ENCODE data around the gene PLEKHG7.
A peak's percentile ranks its signal among the peaks of the same experiment; 100 is the strongest.

Gene PLEKHG7

GRCh38 chr12:92775416-92775815 lies 72.6 kb downstream of the PLEKHG7 start:
- TF ChIP-seq, protein P1, sequence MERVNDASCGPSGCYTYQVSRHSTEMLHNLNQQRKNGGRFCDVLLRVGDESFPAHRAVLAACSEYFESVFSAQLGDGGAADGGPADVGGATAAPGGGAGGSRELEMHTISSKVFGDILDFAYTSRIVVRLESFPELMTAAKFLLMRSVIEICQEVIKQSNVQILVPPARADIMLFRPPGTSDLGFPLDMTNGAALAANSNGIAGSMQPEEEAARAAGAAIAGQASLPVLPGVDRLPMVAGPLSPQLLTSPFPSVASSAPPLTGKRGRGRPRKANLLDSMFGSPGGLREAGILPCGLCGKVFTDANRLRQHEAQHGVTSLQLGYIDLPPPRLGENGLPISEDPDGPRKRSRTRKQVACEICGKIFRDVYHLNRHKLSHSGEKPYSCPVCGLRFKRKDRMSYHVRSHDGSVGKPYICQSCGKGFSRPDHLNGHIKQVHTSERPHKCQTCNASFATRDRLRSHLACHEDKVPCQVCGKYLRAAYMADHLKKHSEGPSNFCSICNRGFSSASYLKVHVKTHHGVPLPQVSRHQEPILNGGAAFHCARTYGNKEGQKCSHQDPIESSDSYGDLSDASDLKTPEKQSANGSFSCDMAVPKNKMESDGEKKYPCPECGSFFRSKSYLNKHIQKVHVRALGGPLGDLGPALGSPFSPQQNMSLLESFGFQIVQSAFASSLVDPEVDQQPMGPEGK (CRISPR knock-in tag; IDR thresholded peaks at IDR 0.05; ENCODE audit: borderline replicate concordance): no peak
- TF ChIP-seq ARNTL (CRISPR knock-in tag; IDR thresholded peaks at IDR 0.05; ENCODE audit: borderline replicate concordance, low read depth) (no peak), TOX (CRISPR knock-in tag; IDR thresholded peaks at IDR 0.05; ENCODE audit: borderline replicate concordance) (no peak), TSHZ2 (CRISPR knock-in tag; IDR thresholded peaks at IDR 0.05) (no peak), RARB (CRISPR knock-in tag; IDR thresholded peaks at IDR 0.05) (no peak), OSR1 (CRISPR knock-in tag; IDR thresholded peaks at IDR 0.05) (no peak), CSDC2 (CRISPR knock-in tag; IDR thresholded peaks at IDR 0.05) (no peak), ZNF70 (CRISPR knock-in tag; IDR thresholded peaks at IDR 0.05) (no peak), POU6F1 (CRISPR knock-in tag; IDR thresholded peaks at IDR 0.05; ENCODE audit: borderline replicate concordance, low read depth) (no peak), ZFP30 (CRISPR knock-in tag; IDR thresholded peaks at IDR 0.05) (no peak), CSRNP3 (CRISPR knock-in tag; IDR thresholded peaks at IDR 0.05) (no peak), GLIS3 (CRISPR knock-in tag; IDR thresholded peaks at IDR 0.05) (no peak), SNAI2 (CRISPR knock-in tag; IDR thresholded peaks at IDR 0.05) (no peak), ZNF565 (CRISPR knock-in tag; conservative IDR thresholded peaks at IDR 0.05; ENCODE audit: low read depth) (no peak)
- no peak for ATAC-seq

DNA sequence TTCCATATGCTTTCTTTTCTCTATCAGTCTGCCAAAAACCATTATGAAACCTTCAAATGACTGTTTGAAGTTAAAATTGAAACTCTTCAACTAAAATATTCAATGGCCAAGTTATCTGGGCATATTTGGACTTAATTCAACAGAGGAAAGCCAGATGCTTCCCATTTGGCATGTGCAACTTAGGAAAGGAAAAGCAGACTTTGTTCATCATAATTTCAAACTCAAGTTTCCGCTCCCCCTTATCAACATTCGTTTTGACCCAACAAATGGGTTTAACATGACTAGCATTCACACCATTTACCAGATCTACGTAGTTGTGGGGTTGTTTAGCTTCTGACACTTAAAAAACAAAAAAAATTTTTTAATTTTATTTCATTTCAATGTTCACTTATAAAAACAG lies 75.7 kb downstream of the PLEKHG7 start:
- no peak for ATAC-seq
- no peak for TF ChIP-seq POU6F1 (CRISPR knock-in tag; IDR thresholded peaks at IDR 0.05; ENCODE audit: borderline replicate concordance, low read depth)
- TF ChIP-seq ISL1 (CRISPR knock-in tag; IDR thresholded peaks at IDR 0.05): peak; percentile 17; the same call in 1 of the 2 replicates

- no peak for ATAC-seq
- TF ChIP-seq ZNF8 (CRISPR knock-in tag; IDR thresholded peaks at IDR 0.05) (no peak), ZNF565 (CRISPR knock-in tag; conservative IDR thresholded peaks at IDR 0.05; ENCODE audit: low read depth) (no peak), PPARA (CRISPR knock-in tag; IDR thresholded peaks at IDR 0.05; ENCODE audit: borderline replicate concordance) (no peak), ZFP3 (CRISPR knock-in tag; IDR thresholded peaks at IDR 0.05) (no peak), TSHZ2 (CRISPR knock-in tag; IDR thresholded peaks at IDR 0.05) (no peak), ZNF70 (CRISPR knock-in tag; IDR thresholded peaks at IDR 0.05) (no peak), ZC3H10 (CRISPR knock-in tag; IDR thresholded peaks at IDR 0.05) (no peak), ISL1 (CRISPR knock-in tag; IDR thresholded peaks at IDR 0.05) (no peak), RARB (CRISPR knock-in tag; IDR thresholded peaks at IDR 0.05) (no peak), TCF4 (CRISPR knock-in tag; IDR thresholded peaks at IDR 0.05; ENCODE audit: borderline replicate concordance) (no peak), OSR1 (CRISPR knock-in tag; IDR thresholded peaks at IDR 0.05) (no peak), TOX (CRISPR knock-in tag; IDR thresholded peaks at IDR 0.05; ENCODE audit: borderline replicate concordance) (no peak)
These were observed 77.1 kb downstream of the PLEKHG7 start for GRCh38 chr12:92779902-92780301.
